Measurements from ENCODE around the gene SMTN.
"Not testable (repeated sequence)": the region's sequence is repeated elsewhere in the genome, so short reads cannot be mapped to it uniquely, and the experiment has no call there.

GRCh38 chr22:31073545-31074145 lies 7.5 kb upstream of the SMTN start:
- TF ChIP-seq CTCF (conservative IDR thresholded peaks at IDR 0.05; ENCODE audit: low read depth, low read length); EZH2 (IDR thresholded peaks at IDR 0.05; ENCODE audit: low read length, unreplicated experiment); EZH2phosphoT487 (IDR thresholded peaks at IDR 0.05; ENCODE audit: borderline replicate concordance, low read length): not testable (repeated sequence)

All from PC-3 (cell line).